Activated T-helper 1 cell treated with Interleukin-2 at 50 U/mL for 16 hours (primary cell): ENCODE results near the gene NPHS2.

ENCODE experiments used
- DNase-seq: peaks from one replicate; pipeline ENCODE4 v3.0.0-alpha.2; 2020; ENCODE audit warnings: low read depth

Gene NPHS2

GRCh38 chr1:179575497-179576314 lies at the start of gene NPHS2:
Gene NPHS2, minus strand, starts transcription at chr1:179575948. Its CDS starts 84 bp downstream, at chr1:179575864.
- no peak for DNase-seq

- no peak for DNase-seq
Measured at GRCh38 chr1:179612361-179612760, 36.6 kb upstream of the NPHS2 start.

- no peak for DNase-seq
Measured at GRCh38 chr1:179601093-179601492, 25.3 kb upstream of the NPHS2 start.

GRCh38 chr1:179599623-179600249 lies 24.0 kb upstream of the NPHS2 start:
- DNase-seq, result no peak

- DNase-seq, result no peak
Measured at GRCh38 chr1:179598631-179599030, 22.9 kb upstream of the NPHS2 start.

- no peak for DNase-seq
Measured at GRCh38 chr1:179591592-179592580, 16.1 kb upstream of the NPHS2 start, which contains the start of gene TDRD5. Gene TDRD5, plus strand, starts transcription at chr1:179591832. Its CDS starts 784 bp downstream, at chr1:179592616.

GRCh38 chr1:179591253-179591591 lies 15.5 kb upstream of the NPHS2 start:
- no peak for DNase-seq

- DNase-seq, result no peak
Measured at GRCh38 chr1:179590671-179591070, 14.9 kb upstream of the NPHS2 start.

- no peak for DNase-seq
Measured at GRCh38 chr1:179589509-179589908, 13.8 kb upstream of the NPHS2 start.

GRCh38 chr1:179588425-179589024 lies 12.8 kb upstream of the NPHS2 start:
- no peak for DNase-seq

GRCh38 chr1:179587336-179587735 lies 11.6 kb upstream of the NPHS2 start:
- DNase-seq, result no peak

- DNase-seq, result no peak
Measured at GRCh38 chr1:179586107-179586823, 10.5 kb upstream of the NPHS2 start.

- DNase-seq, result no peak
Measured at GRCh38 chr1:179583771-179584320, 8.1 kb upstream of the NPHS2 start.

GRCh38 chr1:179576509-179576908 lies 761 bp upstream of the NPHS2 start:
- DNase-seq, result no peak

- no peak for DNase-seq
Measured at GRCh38 chr1:179558078-179558477, 17.7 kb downstream of the NPHS2 start.

- DNase-seq, result no peak
Measured at GRCh38 chr1:179554427-179554826, 21.3 kb downstream of the NPHS2 start.

- DNase-seq, result no peak
Measured at GRCh38 chr1:179550746-179551682, 24.7 kb downstream of the NPHS2 start.

GRCh38 chr1:179549368-179549700 lies 26.4 kb downstream of the NPHS2 start:
- DNase-seq, result no peak

GRCh38 chr1:179548666-179549367 lies 26.9 kb downstream of the NPHS2 start:
- DNase-seq, result no peak
